ENCODE data around the gene ATP13A4. TPM values are rescaled to one million over a fixed set of nuclear protein-coding genes. Genes with fewer than 3 reads are reported as not detected.

Gene ATP13A4
- total RNA-seq, 1 donor: not detected

DNA sequence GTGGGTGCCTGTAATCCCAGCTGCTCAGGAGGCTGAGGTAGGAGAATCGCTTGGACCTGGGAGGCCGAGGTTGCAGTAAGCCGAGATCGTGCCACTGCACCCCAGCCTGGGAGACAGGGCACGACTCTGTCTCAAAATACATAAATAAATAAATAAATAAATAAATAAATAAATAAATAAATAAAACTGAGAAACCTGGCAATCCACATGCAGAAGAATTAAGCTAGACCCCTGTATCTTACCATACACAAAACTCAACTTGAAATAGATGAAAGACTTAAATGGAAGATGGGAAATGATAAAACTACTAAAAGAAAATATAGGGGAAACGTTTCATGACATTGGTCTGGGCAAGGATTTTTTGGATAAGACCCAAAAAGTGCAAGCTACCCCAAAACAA lies 58.0 kb downstream of the ATP13A4 start:
- TF ChIP-seq, protein P1, sequence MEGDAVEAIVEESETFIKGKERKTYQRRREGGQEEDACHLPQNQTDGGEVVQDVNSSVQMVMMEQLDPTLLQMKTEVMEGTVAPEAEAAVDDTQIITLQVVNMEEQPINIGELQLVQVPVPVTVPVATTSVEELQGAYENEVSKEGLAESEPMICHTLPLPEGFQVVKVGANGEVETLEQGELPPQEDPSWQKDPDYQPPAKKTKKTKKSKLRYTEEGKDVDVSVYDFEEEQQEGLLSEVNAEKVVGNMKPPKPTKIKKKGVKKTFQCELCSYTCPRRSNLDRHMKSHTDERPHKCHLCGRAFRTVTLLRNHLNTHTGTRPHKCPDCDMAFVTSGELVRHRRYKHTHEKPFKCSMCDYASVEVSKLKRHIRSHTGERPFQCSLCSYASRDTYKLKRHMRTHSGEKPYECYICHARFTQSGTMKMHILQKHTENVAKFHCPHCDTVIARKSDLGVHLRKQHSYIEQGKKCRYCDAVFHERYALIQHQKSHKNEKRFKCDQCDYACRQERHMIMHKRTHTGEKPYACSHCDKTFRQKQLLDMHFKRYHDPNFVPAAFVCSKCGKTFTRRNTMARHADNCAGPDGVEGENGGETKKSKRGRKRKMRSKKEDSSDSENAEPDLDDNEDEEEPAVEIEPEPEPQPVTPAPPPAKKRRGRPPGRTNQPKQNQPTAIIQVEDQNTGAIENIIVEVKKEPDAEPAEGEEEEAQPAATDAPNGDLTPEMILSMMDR (IDR thresholded peaks at IDR 0.05; ENCODE audit: extremely low read depth, low read depth, low read length): no peak
- no peak for DNase-seq (ENCODE audit: insufficient read length, low spot score, missing footprints)
- H4K20me1 ChIP-seq (ENCODE audit: insufficient read depth, low read length): no peaks in the 10 kb centered on the region

DNA sequence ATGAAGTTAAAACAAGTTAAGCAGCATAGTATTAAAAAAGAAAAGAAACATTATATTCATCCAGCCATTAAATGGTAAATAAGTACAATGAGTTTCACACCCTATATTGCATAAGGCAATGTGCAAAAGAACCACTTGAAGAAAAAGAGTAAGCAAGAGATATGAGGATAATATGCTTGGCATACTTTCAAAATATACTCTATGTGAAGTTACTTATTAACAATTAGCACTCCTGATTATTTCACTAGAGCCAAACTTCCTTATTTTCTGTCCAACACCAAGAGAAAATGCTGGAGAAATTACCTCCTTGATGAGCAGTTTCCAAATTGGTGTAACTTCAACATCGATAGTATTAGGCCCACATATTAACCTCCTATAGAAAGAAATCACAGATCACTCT lies 63.7 kb downstream of the ATP13A4 start:
- Histone ChIP-seq H3K9me3 (ENCODE audit: low read depth, low read length) (no peaks in the 10 kb centered on the region), H3K4me3 (ENCODE audit: insufficient read depth, low read length) (no peak overlapping the region), H3K4me1 (ENCODE audit: insufficient read depth, low read length) (no peaks in the 10 kb centered on the region), H3K4me2 (ENCODE audit: insufficient read depth, low read length) (no peak overlapping the region), H3K27me3 (ENCODE audit: insufficient read depth, low read length) (no peaks in the 10 kb centered on the region), H3K27ac (ENCODE audit: low read depth, low read length) (no peak overlapping the region), H2AFZ (ENCODE audit: low read length) (no peak overlapping the region), H3K36me3 (ENCODE audit: insufficient read depth, low read length) (no peaks in the 10 kb centered on the region), H4K20me1 (ENCODE audit: insufficient read depth, low read length) (no peaks in the 10 kb centered on the region), H3K79me2 (ENCODE audit: insufficient read depth, low read length) (no peaks in the 10 kb centered on the region)
- DNase-seq (ENCODE audit: insufficient read length, low spot score, missing footprints): no peak
- TF ChIP-seq, protein P1 (IDR thresholded peaks at IDR 0.05; ENCODE audit: extremely low read depth, low read depth, low read length): no peak

More for the DNA sequence above, 58.0 kb downstream of the ATP13A4 start:
- H3K4me2 ChIP-seq (ENCODE audit: insufficient read depth, low read length): no peak overlapping the region
- H3K27ac ChIP-seq (ENCODE audit: low read depth, low read length): no peak overlapping the region
- no peak overlapping the region for H2AFZ ChIP-seq (ENCODE audit: low read length)
- no peaks in the 10 kb centered on the region for H3K9me3 ChIP-seq (ENCODE audit: low read depth, low read length)
- no peaks in the 10 kb centered on the region for H3K27me3 ChIP-seq (ENCODE audit: insufficient read depth, low read length)
- H3K4me1 ChIP-seq (ENCODE audit: insufficient read depth, low read length): no peaks in the 10 kb centered on the region
- no peaks in the 10 kb centered on the region for H3K36me3 ChIP-seq (ENCODE audit: insufficient read depth, low read length)
- H3K4me3 ChIP-seq (ENCODE audit: insufficient read depth, low read length): no peak overlapping the region
- H3K79me2 ChIP-seq (ENCODE audit: insufficient read depth, low read length): no peaks in the 10 kb centered on the region

DNA sequence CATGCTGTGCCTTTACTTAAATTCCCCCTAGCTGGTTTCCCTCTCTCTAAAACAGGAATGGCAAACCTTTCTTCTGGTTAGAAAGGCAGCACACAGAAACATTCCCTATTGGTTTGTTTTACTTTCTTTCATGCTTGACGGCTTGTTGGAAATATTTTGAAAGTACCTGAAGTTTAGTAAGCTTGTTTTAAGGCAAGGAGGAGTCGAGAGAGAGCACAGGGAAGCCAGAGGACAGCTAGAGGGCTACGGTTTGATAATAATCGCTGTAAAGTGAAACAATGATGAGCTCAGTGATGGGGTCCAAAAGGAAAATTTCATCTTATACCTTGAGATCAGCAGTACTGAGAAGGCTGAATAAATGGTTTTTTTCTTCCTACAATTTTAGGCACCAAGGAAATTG lies 64.1 kb downstream of the ATP13A4 start:
- Histone ChIP-seq H3K4me1 (ENCODE audit: insufficient read depth, low read length) (no peaks in the 10 kb centered on the region), H3K4me3 (ENCODE audit: insufficient read depth, low read length) (no peak overlapping the region)
- TF ChIP-seq, protein P1 (IDR thresholded peaks at IDR 0.05; ENCODE audit: extremely low read depth, low read depth, low read length): no peak

DNA sequence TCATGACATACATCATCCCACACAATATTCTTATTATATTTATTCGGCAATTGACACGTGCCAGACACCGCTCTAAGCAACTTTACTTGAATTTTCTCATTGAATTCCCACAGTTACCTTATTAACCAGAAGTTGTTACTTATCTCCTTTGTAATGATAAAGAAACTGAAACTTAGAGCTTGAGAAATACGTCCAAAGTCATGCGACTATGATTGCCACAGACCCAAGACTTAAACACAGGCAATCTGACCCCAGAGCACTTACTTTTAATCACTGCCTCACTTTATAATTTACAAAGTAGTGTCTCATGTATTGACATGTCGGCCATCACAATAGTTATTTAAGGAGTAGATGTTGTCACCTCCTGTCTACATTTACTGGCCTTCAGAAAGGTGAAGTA lies 64.7 kb downstream of the ATP13A4 start:
- Histone ChIP-seq H3K4me3 (ENCODE audit: insufficient read depth, low read length) (no peak overlapping the region), H3K27ac (ENCODE audit: low read depth, low read length) (no peak overlapping the region), H3K27me3 (ENCODE audit: insufficient read depth, low read length) (no peaks in the 10 kb centered on the region), H3K9me3 (ENCODE audit: low read depth, low read length) (no peaks in the 10 kb centered on the region), H4K20me1 (ENCODE audit: insufficient read depth, low read length) (no peaks in the 10 kb centered on the region), H3K4me1 (ENCODE audit: insufficient read depth, low read length) (no peaks in the 10 kb centered on the region), H3K79me2 (ENCODE audit: insufficient read depth, low read length) (no peaks in the 10 kb centered on the region), H2AFZ (ENCODE audit: low read length) (no peak overlapping the region), H3K4me2 (ENCODE audit: insufficient read depth, low read length) (no peak overlapping the region), H3K36me3 (ENCODE audit: insufficient read depth, low read length) (no peaks in the 10 kb centered on the region)
- no peak for DNase-seq (ENCODE audit: insufficient read length, low spot score, missing footprints)
- TF ChIP-seq, protein P1 (IDR thresholded peaks at IDR 0.05; ENCODE audit: extremely low read depth, low read depth, low read length): no peak

More for the DNA sequence above, 64.1 kb downstream of the ATP13A4 start:
- no peaks in the 10 kb centered on the region for H3K36me3 ChIP-seq (ENCODE audit: insufficient read depth, low read length)
- no peaks in the 10 kb centered on the region for H3K9me3 ChIP-seq (ENCODE audit: low read depth, low read length)
- no peak for DNase-seq (ENCODE audit: insufficient read length, low spot score, missing footprints)
- H3K27me3 ChIP-seq (ENCODE audit: insufficient read depth, low read length): no peaks in the 10 kb centered on the region
- no peaks in the 10 kb centered on the region for H3K79me2 ChIP-seq (ENCODE audit: insufficient read depth, low read length)
- no peak overlapping the region for H2AFZ ChIP-seq (ENCODE audit: low read length)
- H3K4me2 ChIP-seq (ENCODE audit: insufficient read depth, low read length): no peak overlapping the region
- no peak overlapping the region for H3K27ac ChIP-seq (ENCODE audit: low read depth, low read length)
- H4K20me1 ChIP-seq (ENCODE audit: insufficient read depth, low read length): no peaks in the 10 kb centered on the region

All from osteoblast (primary cell).